Measurements from ENCODE around the gene BLVRA.

- TF ChIP-seq, protein P1, sequence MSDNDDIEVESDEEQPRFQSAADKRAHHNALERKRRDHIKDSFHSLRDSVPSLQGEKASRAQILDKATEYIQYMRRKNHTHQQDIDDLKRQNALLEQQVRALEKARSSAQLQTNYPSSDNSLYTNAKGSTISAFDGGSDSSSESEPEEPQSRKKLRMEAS (IDR thresholded peaks at IDR 0.05): no peak
- no peak for TF ChIP-seq EP300 (IDR thresholded peaks at IDR 0.05; ENCODE audit: borderline replicate concordance)
- no peak for TF ChIP-seq YY1 (IDR thresholded peaks at IDR 0.05; ENCODE audit: low read depth)
- no peak for TF ChIP-seq USF1 (IDR thresholded peaks at IDR 0.05)
Observed at GRCh38 chr7:43803865-43804264, 45.4 kb downstream of the BLVRA start.
